Endothelial cell of umbilical vein (primary cell): ENCODE results near the gene ATP6V1G3. TPM values are rescaled to one million over a fixed set of nuclear protein-coding genes. Genes with fewer than 3 reads are reported as not detected.

Experiments used
- BruUV-seq: library from RNA; stranded (reverse); fragments of 400-500 nt; replicated peaks from 2 replicates; lab custom pipeline; 2021; lab: Mats Ljungman, UMichigan
- CTCF ChIA-PET: fragments of 300-600, 350-600 bp; sonication (Branson Sonifier 250); formaldehyde crosslinking; loops from one replicate; lab custom pipeline; 2021; ENCODE audit warnings: antibody characterized with exemption, inconsistent platforms; lab: Charles Lee
- POLR2A ChIA-PET: fragments of 300-600, 350-600 bp; sonication (Branson Sonifier 250); formaldehyde crosslinking; loops from one replicate; lab custom pipeline; 2021; ENCODE audit warnings: antibody characterized with exemption, inconsistent platforms; lab: Charles Lee
- DNase-seq: peaks from one replicate; pipeline ENCODE4 v3.0.0-alpha.2; 2011; ENCODE audit warnings: low read depth, low spot score
- FAIRE-seq: peaks from 2 replicates; lab custom pipeline; 2011; peaks lifted over from hg19 to GRCh38; lab: Jason Lieb, UNC
- H2AFZ ChIP-seq: 2 replicates; pipeline ENCODE4 v1.6.0; 2012; ENCODE audit warnings: low read depth, low read length, control low read depth, inconsistent platforms
- H3K27ac ChIP-seq: 2 replicates; pipeline ENCODE4 v1.5.1; 2011; ENCODE audit warnings: low read depth, mild to moderate bottlenecking, control low read depth, low read length, moderate library complexity; ENCODE audit not compliant: insufficient read depth
- H3K27me3 ChIP-seq, 2 experiments: 2 replicates each; pipeline versions ENCODE4 v1.6.0 to v1.6.1; 2011; ENCODE audit warnings: low read length in 2 of 2, mixed read lengths in 1 of 2; ENCODE audit not compliant: control insufficient read depth in 2 of 2, insufficient read depth in 2 of 2
- H3K36me3 ChIP-seq, 2 experiments: 2 replicates in 1 of 2; 3 replicates in 1 of 2; pipeline ENCODE4 v1.5.1; 2011; ENCODE audit warnings: low read length in 2 of 2, mild to moderate bottlenecking in 1 of 2, moderate library complexity in 1 of 2; ENCODE audit not compliant: control insufficient read depth in 2 of 2, insufficient read depth in 2 of 2; ENCODE audit errors: extremely low read depth in 1 of 2
- H3K4me1 ChIP-seq: 3 replicates; pipeline ENCODE4 v1.5.1; 2011; ENCODE audit warnings: mild to moderate bottlenecking, low read length; ENCODE audit not compliant: control insufficient read depth, insufficient read depth; ENCODE audit errors: extremely low read depth
- H3K4me2 ChIP-seq: 2 replicates; pipeline ENCODE4 v1.6.1; 2011; ENCODE audit warnings: low read length, control low read depth, mixed read lengths; ENCODE audit not compliant: insufficient read depth
- H3K4me3 ChIP-seq, 3 experiments: fragments of 200-600 bp in 1 of 3; sonication (generic), shearing (Covaris generic) in 1 of 3; replicated peaks in 1 of 3; 2 replicates each; pipeline ENCODE4 v1.5.1; 2011 to 2016; ENCODE audit warnings: control low read depth in 3 of 3, low read length in 3 of 3, mild to moderate bottlenecking in 2 of 3, inconsistent platforms in 1 of 3, low read depth in 1 of 3, moderate library complexity in 1 of 3; ENCODE audit not compliant: insufficient read depth in 1 of 3
- H3K79me2 ChIP-seq: 2 replicates; pipeline ENCODE4 v1.6.0; 2012; ENCODE audit warnings: low read length, inconsistent platforms; ENCODE audit not compliant: control insufficient read depth, insufficient read depth
- H3K9ac ChIP-seq: replicated peaks from 2 replicates; pipeline ENCODE3; 2011; ENCODE audit warnings: low read length, control low read depth; ENCODE audit not compliant: insufficient read depth; ENCODE audit errors: extremely low read depth
- H3K9me1 ChIP-seq: replicated peaks from 3 replicates; pipeline ENCODE4 v1.6.0; 2011; ENCODE audit warnings: mild to moderate bottlenecking, low read length; ENCODE audit not compliant: control insufficient read depth, insufficient read depth; ENCODE audit errors: extremely low read depth
- H3K9me3 ChIP-seq: replicated peaks from 2 replicates; pipeline ENCODE4 v1.5.1; 2012; ENCODE audit warnings: low read length, inconsistent platforms; ENCODE audit not compliant: control insufficient read depth, insufficient read depth
- H4K20me1 ChIP-seq: replicated peaks from 2 replicates; pipeline ENCODE3; 2011; ENCODE audit warnings: mild to moderate bottlenecking, low read length; ENCODE audit not compliant: control insufficient read depth, insufficient read depth; ENCODE audit errors: extremely low read depth
- CTCF ChIP-seq, 2 donors: IDR thresholded peaks; 1 replicate in 1 of 2; 2 replicates in 1 of 2; pipeline ENCODE4 v1.5.1; 2011; ENCODE audit warnings: low read length in 2 of 2, mild to moderate bottlenecking in 2 of 2, moderate library complexity in 2 of 2, control low read depth in 1 of 2, inconsistent platforms in 1 of 2, low read depth in 1 of 2; ENCODE audit not compliant: insufficient read depth in 1 of 2; ENCODE audit errors: extremely low read depth in 1 of 2
- EZH2 ChIP-seq: IDR thresholded peaks from 2 replicates; pipeline ENCODE4 v1.6.1; 2012; ENCODE audit warnings: borderline replicate concordance, low read depth, mild to moderate bottlenecking, moderate library complexity, low read length, inconsistent platforms; ENCODE audit not compliant: severe bottlenecking
- FOS ChIP-seq: IDR thresholded peaks from 2 replicates; pipeline ENCODE4 v1.6.1; 2011; ENCODE audit warnings: mild to moderate bottlenecking, low read length, moderate library complexity, borderline replicate concordance; ENCODE audit not compliant: insufficient read depth
- GATA2 ChIP-seq: IDR thresholded peaks from 2 replicates; pipeline ENCODE4 v1.7.0; 2011; ENCODE audit warnings: low read depth, mild to moderate bottlenecking, moderate library complexity, mixed read lengths, low read length; ENCODE audit not compliant: insufficient read length, insufficient read depth
- JUN ChIP-seq: IDR thresholded peaks from 2 replicates; pipeline ENCODE4 v1.6.1; 2011; ENCODE audit warnings: borderline replicate concordance, low read depth; ENCODE audit not compliant: insufficient read length, insufficient read depth
- MAX ChIP-seq: IDR thresholded peaks from 2 replicates; pipeline ENCODE4 v1.6.1; 2011; ENCODE audit not compliant: insufficient read depth, insufficient read length
- MYC ChIP-seq: IDR thresholded peaks from one replicate; pipeline ENCODE4 v1.6.1; 2011; ENCODE audit warnings: mild to moderate bottlenecking, low read depth, low read length
- POLR2A ChIP-seq: IDR thresholded peaks from 2 replicates; pipeline ENCODE4 v1.6.1; 2012; ENCODE audit warnings: low read depth, mild to moderate bottlenecking, control low read depth, low read length
- POLR2AphosphoS5 ChIP-seq: IDR thresholded peaks from 2 replicates; pipeline ENCODE4 v1.6.1; 2012; ENCODE audit warnings: low read depth, mild to moderate bottlenecking, control low read depth, low read length, moderate library complexity; ENCODE audit not compliant: insufficient read depth
- dilution Hi-C: fragments of 300-500 bp; cut with MboI; formaldehyde crosslinking; loops from one replicate; pipeline ENCODE4 v1.15.0; 2019; ENCODE audit warnings: low sequenced_read_pairs; ENCODE audit not compliant: extremely low pct_ligation_motif_present
- intact Hi-C: fragments of 100-400 bp; cut with micrococcal nuclease; formaldehyde crosslinking; loops from one replicate; pipeline ENCODE4 v1.10.0; 2022
- polyA plus RNA-seq, 4 experiments: library from polyadenylated mRNA; depleted of rRNA in 3 of 4; stranded (reverse) in 3 of 4; unstranded in 1 of 4; fragments of >200 nt; gene quantifications; 2 replicates each; pipeline versions ENCODE4 v1.2.1 to v1.2.3, GENCODE V29; 2011 to 2012; ENCODE audit warnings: missing spikeins in 1 of 4
- total RNA-seq: library from RNA; stranded (reverse); gene quantifications from 2 replicates; pipeline ENCODE4 v1.2.3, GENCODE V29; 2021

The ATP6V1G3 gene
- total and polyA plus RNA-seq, 2 donors (not counting 3 experiments of a cell fraction or from before 2014, with no cell fraction given): not detected

- ChIA-PET CTCF (interaction anchor here (0.7 to 1.4 kb wide), 2 partner anchors 12 to 36 kb away, joined by 3 read pairs; partner anchors contain the start of gene ATP6V1G3), POLR2A (no interaction called here)
- H3K4me1 ChIP-seq: no peaks in the 10 kb centered on the region
- dilution Hi-C loops (no loop called here), intact Hi-C loops (no loop called here)
- H3K4me2 ChIP-seq: no peak overlapping the region
- H3K27me3 ChIP-seq: no peaks in the 10 kb centered on the region
- no peak overlapping the region for H3K27ac ChIP-seq
- DNase-seq (no peak), FAIRE-seq (no peak)
- H3K9ac ChIP-seq: no peak overlapping the region
- H3K9me1 ChIP-seq: no peaks in the 10 kb centered on the region
- BruUV-seq: no TSS peak
- H3K4me3 ChIP-seq: no peak overlapping the region
- TF ChIP-seq GATA2: no peak
- no peak for TF ChIP-seq POLR2AphosphoS5
- TF ChIP-seq MYC: no peak
- no peak for TF ChIP-seq FOS
- no peak for TF ChIP-seq POLR2A
- TF ChIP-seq EZH2: no peak
- no peak for TF ChIP-seq CTCF (IDR thresholded peaks at IDR 0.05; ENCODE audit: extremely low read depth in 1 of 2, insufficient read depth in 1 of 2, low read depth in 1 of 2, low read length in 2 of 2)
- no peak for TF ChIP-seq JUN
- TF ChIP-seq MAX: no peak
- H4K20me1 ChIP-seq: no peaks in the 10 kb centered on the region
- no peaks in the 10 kb centered on the region for H3K36me3 ChIP-seq
- H3K79me2 ChIP-seq: no peaks in the 10 kb centered on the region
- no peak overlapping the region for H2AFZ ChIP-seq
- no peaks in the 10 kb centered on the region for H3K9me3 ChIP-seq
These were observed 12.4 kb upstream of the ATP6V1G3 start for GRCh38 chr1:198552668-198553416.
